HTERT RPE-1 (cell line): ENCODE measurements around the gene ATG10.

Experiments used
- in situ Hi-C: fragments of 300-500 bp; cut with MboI; formaldehyde crosslinking; loops from 4 replicates; pipeline ENCODE4 v1.14.3; 2020; ENCODE audit warnings: low sequenced_read_pairs

The ATG10 gene

GRCh38 chr5:82163452-82164175, 191.8 kb downstream of the ATG10 start:
- in situ Hi-C loops: no loop called here

GRCh38 chr5:82164176-82164976, 192.6 kb downstream of the ATG10 start:
- in situ Hi-C loops: no loop called here

GRCh38 chr5:82164977-82165713, 193.3 kb downstream of the ATG10 start:
- in situ Hi-C loops: no loop called here

- in situ Hi-C loops: no loop called here
Measured at GRCh38 chr5:82165740-82166530, 194.1 kb downstream of the ATG10 start.

DNA sequence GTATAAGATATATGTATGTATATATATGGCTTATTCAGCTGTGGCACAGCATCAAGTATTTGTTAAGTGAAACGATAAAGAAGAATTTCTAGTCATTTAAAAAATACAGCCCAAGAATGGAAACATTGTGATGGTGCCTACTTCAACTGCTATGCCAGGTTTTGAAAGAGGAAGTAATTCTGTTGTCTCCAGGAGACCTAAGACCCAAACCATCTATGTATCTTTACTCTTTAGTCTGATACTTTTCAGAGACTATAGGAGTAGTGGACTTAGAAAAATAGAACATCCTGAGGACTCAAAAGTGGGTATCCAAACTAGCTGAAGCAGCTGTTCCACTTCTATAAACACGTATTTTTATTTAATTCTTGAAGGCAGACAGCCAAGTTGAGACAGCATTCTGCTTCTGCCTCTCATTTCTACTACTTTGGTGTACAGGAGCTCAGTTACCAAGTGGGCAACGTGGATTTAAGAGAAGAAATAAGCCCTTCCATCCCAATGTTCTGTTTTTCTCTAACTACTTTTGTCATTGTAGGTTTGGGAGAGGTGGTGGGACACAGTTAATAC, 195.6 kb downstream of the ATG10 start:
- in situ Hi-C loops: no loop called here

GRCh38 chr5:82168294-82168693, 196.5 kb downstream of the ATG10 start:
- in situ Hi-C loops: no loop called here

DNA sequence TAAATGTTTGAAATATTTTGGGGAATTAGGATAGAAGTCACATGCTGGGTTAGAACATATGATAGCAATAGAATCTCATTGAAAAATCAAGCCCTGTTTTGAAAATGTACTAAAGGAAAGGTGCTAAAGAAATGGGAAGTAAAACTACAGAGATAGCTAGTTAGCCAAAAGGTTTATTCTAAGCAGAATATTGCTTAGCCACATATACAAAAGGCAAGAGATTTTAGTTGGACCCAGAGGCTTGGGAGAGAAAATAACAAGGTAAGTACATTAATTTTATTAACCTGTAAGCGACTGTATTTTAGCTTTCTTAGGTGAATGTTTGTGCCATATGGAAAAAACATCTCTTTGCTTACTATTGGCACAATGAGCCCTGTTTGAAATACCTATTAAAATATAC, 198.1 kb downstream of the ATG10 start:
- in situ Hi-C loops: no loop called here

DNA sequence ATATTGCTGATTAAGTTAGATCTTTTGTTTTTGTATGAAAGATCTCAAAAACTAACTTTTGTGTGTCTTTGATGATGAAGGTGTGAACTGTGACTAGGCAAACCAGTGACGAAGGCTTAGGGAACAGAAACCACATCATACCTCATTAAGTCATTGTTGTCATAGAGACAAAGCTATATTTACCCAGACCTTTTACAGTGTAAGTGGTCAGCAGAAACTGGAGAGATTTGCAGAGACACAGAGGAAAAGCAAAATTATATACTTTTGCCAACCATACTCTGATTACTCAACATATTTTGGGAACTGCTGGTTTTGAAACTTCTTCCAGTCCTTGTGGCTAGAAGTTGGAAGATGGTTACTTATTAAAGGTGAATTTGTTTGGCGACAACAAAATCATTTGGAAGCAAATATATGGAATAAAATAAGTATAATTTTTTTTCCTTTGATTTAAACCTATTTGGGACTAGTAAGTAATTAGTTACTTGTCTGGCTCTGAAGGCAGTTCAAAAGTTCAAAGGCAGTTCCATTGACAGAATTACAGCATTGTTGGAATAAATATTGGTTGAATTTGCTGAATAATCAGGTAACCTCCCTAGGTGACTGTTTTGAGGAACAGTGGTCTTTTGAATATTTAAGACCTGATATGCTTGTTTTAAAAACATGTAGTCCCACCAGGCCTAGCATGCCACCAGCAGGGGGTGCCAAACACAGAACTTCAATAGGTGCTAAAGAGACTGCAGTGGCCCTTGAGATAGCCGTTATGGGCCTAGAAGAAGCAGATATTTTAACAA, 202.5 kb downstream of the ATG10 start:
- in situ Hi-C loops: no loop called here

- in situ Hi-C loops: no loop called here
Measured at GRCh38 chr5:82174919-82175219, 203.0 kb downstream of the ATG10 start.

DNA sequence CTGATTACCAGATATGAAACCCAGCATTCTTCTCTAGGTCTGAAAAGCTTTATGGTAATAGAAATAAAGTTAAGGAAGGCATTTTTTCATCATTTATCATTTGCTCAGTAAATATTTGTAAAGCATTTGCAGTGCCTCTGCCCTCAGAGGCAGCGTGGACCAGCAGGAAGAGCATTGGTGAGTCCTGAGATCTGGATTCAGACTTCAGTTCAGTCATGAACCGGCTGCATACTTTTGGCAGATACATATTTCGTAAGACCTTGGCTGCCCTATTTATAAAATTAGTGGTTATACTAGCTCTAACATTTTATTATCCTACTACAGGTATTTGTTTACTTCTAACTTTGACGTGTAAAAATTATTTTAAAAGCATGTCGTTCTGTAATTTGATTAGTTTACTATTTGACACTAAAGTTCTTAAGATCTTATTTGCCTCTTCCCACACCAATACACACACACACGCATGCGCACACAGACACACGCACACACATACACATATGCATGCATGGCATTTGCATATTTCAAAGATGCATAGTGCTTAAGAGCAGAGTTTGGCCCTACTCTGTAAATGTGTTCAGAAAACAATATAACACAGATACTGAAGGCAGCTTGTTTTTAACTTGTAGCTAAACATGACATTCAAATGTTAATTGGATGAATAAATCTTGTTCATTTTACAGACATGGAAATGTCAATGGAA, 204.4 kb downstream of the ATG10 start:
- in situ Hi-C loops: no loop called here

DNA sequence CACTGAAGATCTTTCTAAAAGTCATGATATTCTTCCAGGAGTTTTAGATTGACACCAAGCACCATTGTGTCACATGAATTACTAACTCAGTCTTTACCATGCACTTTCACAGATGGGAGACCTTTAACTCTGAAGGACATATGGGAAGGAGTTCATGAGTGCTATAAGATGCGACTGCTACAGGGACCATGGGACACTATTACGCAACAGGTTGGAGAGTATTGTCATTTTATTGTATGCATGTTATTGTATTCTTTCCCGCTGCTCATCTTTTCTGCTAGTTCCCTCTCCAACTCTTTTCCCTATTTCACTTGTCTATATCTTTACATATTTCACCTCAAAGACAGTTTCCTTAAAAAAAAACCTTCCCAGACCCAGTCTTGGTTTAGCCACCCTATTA, 206.6 kb downstream of the ATG10 start:
- in situ Hi-C loops: no loop called here

GRCh38 chr5:82182662-82183061, 210.8 kb downstream of the ATG10 start:
- in situ Hi-C loops: no loop called here

GRCh38 chr5:82183828-82184227, 212.0 kb downstream of the ATG10 start:
- in situ Hi-C loops: no loop called here

DNA sequence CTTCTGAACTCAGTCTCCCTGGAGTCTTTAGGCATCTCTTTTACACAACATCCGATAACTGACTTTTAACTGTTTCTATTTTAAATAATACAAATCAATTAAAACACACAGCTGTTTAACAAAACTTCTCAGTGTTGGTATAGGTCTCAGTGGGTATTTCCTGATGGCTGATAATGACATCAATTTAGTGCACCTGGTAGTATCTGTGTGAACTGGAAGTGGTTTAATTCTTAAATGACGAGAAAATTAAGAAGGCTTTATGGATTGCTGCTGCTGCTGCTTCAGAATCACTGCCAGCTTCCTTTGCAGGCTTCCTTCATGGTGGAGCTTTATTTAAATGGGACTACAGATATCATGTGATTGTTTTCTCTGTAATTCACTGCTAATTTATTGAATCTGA, 214.0 kb downstream of the ATG10 start:
- in situ Hi-C loops: no loop called here

GRCh38 chr5:82197550-82197949, 225.7 kb downstream of the ATG10 start:
- in situ Hi-C loops: no loop called here

GRCh38 chr5:82204567-82204966, 232.7 kb downstream of the ATG10 start:
- in situ Hi-C loops: no loop called here

DNA sequence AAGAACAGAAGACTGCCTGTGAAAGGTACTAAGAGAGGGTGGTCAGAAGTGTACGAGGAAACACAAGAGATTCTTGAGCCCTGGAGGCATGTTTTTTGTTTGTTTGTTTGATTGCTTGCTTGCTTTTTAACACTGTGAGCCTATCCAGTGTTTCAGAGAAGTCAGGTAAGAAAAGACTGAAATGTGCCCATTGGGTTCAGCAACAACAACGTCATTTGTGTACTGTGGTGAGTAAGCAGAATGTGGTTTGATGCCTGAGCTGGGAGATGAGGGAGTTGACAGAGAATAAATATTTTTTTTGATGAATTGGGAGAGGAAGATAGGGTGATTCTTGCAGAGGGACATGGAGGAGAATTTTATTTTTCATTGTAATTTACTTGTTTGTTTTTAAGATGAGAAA, 233.2 kb downstream of the ATG10 start:
- in situ Hi-C loops: no loop called here

- in situ Hi-C loops: no loop called here
Measured at GRCh38 chr5:82208371-82208770, 236.5 kb downstream of the ATG10 start.

DNA sequence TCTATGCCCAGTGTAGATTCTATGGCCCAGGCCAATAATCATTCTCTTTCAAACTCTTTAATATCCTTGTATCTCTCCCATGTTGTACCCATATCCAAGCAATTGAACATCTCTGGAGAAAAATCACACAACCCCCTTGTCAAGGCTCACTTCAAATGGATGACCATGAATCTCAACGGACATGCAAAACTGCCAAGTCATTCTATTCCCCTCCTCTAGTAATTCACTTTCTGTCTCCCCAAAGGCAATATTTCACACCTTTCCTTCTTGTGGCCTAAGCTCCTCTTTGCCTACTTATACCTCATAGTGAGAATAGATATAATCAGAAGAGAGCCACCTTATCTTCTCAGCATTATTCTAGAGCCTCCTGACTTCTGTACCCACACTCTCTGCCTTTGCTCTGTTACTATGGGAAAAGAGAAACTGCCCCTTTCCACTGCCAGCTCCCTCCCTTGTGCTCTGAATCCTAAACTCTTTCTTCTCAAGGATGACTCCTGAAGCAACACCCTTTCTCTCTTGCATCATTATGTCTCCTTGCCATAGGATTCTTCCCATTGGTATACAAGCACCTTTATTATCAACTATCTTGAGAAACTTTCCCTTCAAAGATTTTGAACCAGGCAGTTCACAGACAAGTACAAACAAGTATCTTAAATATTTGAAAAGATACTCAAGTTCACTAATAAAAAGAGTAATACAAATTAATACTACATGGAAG, 240.2 kb downstream of the ATG10 start:
- in situ Hi-C loops: no loop called here
